Activated T-cell treated with anti-CD3 and anti-CD28 coated beads for 48 hours (primary cell): Measurements from ENCODE around the gene SLC6A7.

Source experiments
- DNase-seq: peaks from one replicate; pipeline ENCODE4 v3.0.0-alpha.2; 2020; ENCODE audit warnings: low read depth

SLC6A7 gene

DNA sequence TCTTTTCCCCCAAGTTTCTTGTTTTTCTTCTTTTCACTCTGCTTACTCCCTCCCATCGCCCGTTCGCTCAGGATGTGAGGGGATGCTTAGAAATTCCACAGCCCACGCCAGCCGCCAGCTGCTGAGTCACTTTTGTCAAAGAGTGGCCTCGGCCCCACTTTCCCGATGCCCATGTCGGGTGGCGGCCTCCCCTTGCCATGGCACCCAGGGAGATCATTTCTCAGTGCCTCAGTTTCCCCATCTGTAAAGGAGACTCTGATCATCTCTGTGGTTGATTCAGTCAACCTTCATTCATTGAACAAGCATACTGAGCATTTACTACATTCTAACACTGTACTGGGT is 33.9 kb upstream of the SLC6A7 start:
- no peak for DNase-seq

- DNase-seq, result no peak
Observed at GRCh38 chr5:150156540-150156939, 33.3 kb upstream of the SLC6A7 start.

GRCh38 chr5:150157168-150157567 is 32.7 kb upstream of the SLC6A7 start:
- no peak for DNase-seq

GRCh38 chr5:150158170-150158949 is 31.5 kb upstream of the SLC6A7 start:
- no peak for DNase-seq

DNA sequence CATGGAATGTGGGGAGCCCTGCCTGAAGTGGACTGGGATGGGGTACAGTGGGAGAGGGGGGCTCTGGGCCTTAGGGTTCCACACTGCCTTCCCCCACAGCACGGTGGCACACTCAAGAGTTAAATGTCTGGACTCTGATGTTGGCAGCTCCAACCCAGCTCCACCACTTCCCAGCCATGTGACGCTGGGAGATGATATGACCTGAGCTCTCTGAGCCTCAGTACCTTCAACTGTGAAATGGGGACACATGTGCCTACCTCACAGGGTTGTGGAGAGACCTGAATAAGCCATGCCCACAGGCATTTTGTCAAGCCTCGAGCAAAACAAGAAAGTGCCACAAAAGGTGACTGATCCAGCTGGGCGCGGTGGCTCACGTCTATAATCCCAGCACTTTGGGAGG is 30.8 kb upstream of the SLC6A7 start:
- no peak for DNase-seq

GRCh38 chr5:150159741-150160179 is 30.1 kb upstream of the SLC6A7 start:
- no peak for DNase-seq

DNA sequence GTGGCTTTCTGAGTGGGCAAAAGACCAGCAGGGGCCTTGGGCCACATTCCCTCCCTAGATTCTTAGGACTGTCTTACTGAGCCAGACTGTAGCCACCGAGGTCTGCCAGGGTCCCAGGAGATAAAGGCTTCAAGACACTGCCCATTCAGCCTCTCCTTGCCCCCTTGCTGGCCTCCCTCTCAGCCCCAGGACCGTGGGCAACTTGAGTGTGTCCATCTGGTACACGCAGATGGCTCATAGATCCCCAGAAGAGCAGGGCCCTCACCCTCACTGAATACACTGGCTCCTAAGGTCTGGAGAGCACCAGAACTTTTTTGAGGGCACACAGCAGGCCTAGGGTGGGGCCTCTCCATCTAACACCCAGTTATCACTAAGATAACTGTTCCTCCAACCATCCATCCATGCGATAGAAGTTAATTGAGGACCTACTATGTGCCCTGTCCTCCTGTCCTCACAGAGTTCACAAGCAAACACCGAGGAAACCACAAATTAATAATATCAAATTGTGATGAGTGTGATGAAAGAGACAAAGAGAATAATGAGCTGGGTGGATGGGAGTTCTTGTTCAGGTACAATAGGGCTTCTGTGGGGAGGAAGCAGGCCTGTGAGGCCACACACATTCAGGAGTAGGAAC is 29.3 kb upstream of the SLC6A7 start:
- DNase-seq, result no peak

DNA sequence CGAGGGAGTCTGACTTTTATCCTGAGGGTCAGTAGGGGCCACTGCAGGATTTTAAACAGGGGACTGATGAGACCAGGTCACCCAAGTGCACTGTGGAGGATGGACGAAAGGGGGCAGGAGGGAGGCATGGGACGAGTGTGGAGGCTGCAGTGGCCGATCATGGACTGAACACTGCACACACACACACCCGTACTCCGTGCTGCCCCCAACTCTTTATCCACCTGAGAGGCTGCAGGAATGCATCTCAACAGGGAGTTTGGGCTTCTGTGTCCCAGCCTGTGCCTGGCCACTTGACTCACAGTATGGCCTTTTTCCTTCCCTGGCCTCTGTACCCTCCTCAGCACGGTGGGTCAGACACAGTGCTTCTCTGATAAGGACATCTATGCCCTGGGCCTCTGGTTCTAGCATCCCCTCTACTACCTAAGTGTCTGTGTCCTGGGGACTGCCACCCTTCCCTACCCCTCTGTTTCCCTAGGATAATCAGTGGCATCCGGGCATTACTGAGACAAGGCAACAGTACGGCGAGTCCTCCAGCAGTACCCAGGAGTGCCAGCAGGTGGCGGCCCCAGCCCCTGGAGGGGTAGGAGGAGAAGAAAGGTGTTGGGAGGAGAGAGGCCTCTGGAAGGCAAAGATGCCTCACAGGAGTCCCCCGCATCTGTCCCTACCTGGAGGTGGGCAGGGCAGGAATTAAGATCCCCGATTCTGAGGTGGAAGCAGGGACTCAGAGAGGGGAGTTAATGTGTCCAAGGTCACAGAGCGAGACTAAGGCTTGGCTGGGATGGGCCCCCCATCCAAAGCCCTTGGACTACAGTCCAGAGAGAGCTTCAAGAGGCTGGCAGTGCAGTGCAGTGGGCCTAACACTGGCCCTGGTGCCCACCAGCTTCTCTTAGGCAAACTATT is 28.4 kb upstream of the SLC6A7 start:
- DNase-seq, result peak; percentile 70

GRCh38 chr5:150162142-150162513 is 27.7 kb upstream of the SLC6A7 start:
- DNase-seq, result no peak

- DNase-seq, result no peak
Observed at GRCh38 chr5:150163035-150163434, 26.8 kb upstream of the SLC6A7 start.

DNA sequence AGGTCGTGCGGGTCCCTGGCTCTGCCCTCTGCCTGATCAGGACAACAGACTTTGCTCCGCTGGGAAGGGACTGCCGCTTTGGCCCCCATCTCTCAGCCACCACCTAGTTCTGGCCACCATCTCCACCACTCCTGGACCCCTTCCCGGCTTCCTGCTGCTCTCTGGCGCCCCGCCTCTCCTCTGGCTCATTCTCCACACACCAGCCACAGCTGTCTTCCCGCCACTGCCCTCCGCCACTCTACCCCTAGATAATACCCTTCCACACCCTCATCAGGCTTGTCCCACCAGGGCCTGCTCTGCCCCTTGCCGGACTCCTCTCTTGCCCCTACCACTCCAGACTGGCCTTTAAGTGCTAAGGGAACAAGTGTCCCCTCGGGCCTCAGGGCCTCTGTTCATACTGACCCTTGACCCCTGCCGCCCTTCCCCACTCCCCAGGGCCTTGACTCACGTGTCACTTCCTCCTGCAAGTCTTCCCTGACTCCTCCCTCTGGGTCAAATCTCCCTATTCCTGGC is 26.3 kb upstream of the SLC6A7 start:
- DNase-seq, result no peak

GRCh38 chr5:150164211-150164980 is 25.5 kb upstream of the SLC6A7 start:
- DNase-seq, result no peak

GRCh38 chr5:150166037-150166649 is 23.7 kb upstream of the SLC6A7 start:
- no peak for DNase-seq

DNA sequence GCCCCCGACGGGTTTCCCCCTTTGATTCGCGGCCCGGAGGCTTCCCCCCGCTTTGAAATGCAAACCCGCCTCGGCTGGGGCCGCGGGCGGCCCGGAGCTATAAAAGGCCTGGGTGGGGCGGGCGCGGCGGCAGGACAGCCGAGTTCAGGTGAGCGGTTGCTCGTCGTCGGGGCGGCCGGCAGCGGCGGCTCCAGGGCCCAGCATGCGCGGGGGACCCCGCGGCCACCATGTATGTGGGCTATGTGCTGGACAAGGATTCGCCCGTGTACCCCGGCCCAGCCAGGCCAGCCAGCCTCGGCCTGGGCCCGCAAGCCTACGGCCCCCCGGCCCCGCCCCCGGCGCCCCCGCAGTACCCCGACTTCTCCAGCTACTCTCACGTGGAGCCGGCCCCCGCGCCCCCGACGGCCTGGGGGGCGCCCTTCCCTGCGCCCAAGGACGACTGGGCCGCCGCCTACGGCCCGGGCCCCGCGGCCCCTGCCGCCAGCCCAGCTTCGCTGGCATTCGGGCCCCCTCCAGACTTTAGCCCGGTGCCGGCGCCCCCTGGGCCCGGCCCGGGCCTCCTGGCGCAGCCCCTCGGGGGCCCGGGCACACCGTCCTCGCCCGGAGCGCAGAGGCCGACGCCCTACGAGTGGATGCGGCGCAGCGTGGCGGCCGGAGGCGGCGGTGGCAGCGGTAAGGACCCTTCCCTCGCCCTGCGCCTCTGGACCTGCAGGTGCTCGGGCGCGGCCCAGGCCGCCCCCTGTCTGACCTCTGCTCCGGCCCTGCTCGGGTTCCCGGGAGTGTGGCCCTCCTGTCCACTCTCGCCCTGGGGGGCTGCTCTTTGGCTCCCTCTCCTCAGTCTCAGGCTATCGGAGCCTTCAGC is 23.0 kb upstream of the SLC6A7 start, which contains the start of gene CDX1:
Gene CDX1, plus strand, starts transcription at position 129 of the 862 bp plus-strand sequence. Its CDS starts 99 bp downstream, at position 228.
- no peak for DNase-seq

GRCh38 chr5:150167512-150167850 is 22.4 kb upstream of the SLC6A7 start:
- DNase-seq, result no peak

DNA sequence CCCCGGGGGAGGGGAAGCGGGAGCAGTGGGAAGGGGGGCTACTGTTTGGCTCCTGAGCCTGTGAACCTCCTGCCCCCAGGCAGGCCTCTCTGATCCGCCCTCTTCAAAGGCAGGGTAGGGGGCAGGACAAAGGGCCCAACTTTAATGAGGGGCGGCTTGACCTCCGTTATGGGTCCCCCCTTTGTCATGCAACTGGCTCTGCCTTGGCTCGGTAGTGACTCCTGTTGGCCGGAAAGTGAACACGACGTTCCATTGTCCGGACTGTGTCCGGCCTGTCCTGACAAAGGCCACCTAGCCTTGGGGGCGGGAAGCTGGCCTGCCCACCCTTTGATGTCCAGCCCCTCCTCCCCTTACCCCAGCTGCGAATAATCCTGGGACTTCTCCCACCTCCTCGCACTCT is 22.0 kb upstream of the SLC6A7 start:
- DNase-seq, result no peak

DNA sequence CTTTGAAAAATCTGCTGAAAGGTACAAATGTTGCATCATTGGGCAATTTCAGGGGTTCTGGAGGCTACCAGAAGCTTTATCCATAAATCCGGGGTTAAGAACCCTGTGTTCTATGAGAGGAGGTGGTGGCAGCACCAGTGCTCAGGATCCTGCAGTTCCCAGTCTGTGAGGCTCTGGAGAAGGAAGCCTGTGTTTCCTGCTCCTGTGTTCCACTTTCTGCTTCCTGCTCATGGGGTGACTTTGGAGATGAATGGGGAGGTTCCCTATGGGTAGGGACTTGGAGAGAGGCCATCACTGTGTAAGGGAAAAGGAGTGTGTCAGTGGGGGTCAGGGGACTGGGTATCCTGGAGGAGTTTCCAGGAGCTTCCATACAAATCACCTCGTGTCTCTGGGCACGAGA is 21.0 kb upstream of the SLC6A7 start:
- DNase-seq, result no peak

DNA sequence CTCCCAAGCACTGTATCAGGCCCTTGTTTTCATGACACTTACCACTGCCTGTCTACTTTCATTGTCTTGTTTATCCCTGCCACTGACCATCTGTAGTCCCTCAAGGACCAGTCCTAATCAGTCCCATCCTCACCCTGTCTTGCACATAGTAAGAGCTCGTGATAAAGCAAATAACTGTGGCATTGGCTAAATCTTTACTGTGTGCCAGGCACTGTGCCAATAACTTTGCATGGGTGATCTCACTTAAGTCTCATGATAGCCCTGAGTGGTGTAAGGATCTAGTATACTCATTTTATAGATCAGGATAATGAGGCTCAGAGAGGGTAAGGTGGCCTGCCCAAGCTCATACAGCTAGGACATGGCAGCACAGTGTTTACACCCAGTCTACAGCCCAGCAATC is 17.7 kb upstream of the SLC6A7 start:
- DNase-seq, result no peak

DNA sequence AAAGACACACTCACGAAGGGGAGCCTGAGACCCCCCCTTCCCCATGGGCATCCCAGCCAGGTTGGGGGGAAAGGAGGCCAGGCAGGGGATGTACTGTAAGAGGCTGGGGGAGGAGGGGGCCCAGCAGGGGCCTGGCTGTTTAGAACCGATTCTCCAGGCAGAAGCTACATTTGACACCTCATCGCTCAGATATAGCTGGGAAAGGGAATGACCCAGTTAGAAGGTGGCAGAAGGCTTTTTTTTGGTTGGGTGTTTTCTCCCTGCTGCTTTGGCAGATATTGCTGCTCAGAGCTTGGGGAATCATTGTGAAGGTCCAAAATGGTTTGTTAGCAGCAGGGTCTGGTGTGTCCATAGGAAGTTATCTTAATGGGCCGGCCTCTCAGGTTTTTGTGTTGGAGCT is 17.3 kb upstream of the SLC6A7 start:
- no peak for DNase-seq

GRCh38 chr5:150173161-150173560 is 16.7 kb upstream of the SLC6A7 start:
- DNase-seq, result no peak
